CD4-positive, alpha-beta T cell treated with Interleukin-21 for 1 hour (primary cell): Measurements from ENCODE around the gene ZBTB33.

Experiments
- DNase-seq: peaks from one replicate; pipeline ENCODE4 v3.0.0-alpha.2; 2020

ZBTB33 gene

GRCh38 chrX:120250522-120251271 lies at the start of gene ZBTB33:
TSS of gene ZBTB33 (plus strand) at chrX:120250812. CDS start at chrX:120253416, 2,604 bp downstream.
- peak; percentile 86 for DNase-seq

DNA sequence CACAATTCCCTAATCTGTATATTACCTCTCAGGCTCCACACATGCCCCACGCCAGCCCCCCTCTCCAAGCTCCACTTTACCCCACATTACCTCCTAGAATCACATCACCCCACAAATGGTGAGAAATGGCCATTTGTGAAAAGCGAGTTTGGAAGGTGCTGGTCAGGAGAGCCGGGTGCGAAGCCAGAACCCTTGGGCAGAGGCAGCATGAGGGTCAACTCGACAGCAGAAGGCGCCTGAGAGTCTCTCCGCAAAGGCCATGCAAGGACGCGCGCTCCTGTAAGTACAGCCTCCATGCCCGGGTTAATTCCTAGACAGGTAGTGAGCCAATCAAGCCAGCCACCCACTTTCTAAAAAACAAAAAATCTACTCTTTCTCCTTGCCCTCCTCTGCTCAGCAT lies 49.8 kb upstream of the ZBTB33 start:
- DNase-seq: no peak

GRCh38 chrX:120205816-120206753 lies 44.5 kb upstream of the ZBTB33 start:
- DNase-seq: no peak

DNA sequence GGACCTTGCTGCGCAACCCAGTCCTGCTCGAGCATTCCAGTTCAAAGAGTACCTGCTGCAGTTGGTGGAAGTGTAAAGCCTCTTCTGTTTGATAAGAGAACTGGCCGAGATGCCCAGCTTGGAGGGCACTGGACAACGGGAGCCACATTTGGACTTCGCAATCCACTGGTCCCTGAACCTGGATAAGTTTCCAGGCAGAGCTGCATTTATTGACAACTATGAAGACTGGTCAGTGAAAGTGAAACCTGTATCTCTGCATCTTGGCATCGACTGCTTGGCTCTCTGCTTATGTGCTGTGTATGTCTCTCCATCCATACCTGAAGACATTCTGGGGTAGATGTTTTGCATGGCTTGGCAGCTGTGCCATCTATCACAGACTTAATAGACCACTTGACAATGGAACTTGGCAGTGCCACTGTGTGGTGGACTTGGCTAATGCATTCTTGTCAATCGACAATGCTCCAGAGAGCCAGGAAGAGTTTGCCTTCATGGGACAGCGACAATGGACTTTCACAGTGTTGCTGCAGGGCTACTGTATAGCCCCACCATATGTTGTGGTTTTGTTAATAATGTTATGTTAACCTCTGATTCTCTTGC lies 43.5 kb upstream of the ZBTB33 start:
- DNase-seq: no peak

- DNase-seq: peak; percentile 57
Observed at GRCh38 chrX:120213438-120214265, 37.0 kb upstream of the ZBTB33 start.

GRCh38 chrX:120223374-120223773 lies 27.2 kb upstream of the ZBTB33 start:
- no peak for DNase-seq

DNA sequence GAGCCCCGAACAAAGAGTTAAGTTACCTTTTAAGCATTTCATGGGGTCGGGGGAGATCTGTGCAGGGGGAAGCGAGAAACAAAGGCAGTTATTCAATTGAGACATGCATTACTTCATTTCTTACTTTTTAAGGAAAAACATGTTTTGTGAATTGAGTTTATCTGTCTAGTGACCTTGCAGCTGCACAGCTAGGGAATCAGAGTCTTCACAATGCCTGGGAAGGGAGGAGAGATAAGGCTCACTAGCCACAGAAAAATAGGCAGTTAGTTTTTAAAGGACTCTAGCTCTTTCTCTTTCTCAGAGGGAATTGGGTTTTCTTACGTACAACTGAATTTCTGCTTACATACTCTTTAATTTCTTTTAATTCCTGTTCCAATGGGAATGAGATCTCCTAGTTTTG lies 26.2 kb upstream of the ZBTB33 start:
- DNase-seq: no peak

GRCh38 chrX:120228187-120228908 lies 22.3 kb upstream of the ZBTB33 start:
- no peak for DNase-seq

DNA sequence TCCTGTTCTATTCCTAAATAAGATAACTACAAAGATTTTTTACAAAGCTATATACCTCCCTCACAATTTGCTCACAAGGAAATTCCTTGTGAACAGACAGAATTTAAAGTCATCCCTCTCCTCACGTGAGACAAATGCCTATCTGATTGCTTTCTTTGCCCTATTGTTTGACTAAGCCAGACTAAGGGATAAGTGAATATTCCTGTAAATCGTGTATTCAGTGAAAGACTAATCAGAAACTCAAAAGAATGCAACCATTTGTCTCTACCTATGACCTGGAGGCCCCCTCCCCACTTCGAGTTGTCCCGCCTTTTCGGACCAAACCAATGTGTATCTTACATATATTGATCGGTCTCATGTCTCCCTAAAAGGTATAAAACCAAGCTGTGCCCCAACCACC lies 15.3 kb upstream of the ZBTB33 start:
- DNase-seq: no peak

DNA sequence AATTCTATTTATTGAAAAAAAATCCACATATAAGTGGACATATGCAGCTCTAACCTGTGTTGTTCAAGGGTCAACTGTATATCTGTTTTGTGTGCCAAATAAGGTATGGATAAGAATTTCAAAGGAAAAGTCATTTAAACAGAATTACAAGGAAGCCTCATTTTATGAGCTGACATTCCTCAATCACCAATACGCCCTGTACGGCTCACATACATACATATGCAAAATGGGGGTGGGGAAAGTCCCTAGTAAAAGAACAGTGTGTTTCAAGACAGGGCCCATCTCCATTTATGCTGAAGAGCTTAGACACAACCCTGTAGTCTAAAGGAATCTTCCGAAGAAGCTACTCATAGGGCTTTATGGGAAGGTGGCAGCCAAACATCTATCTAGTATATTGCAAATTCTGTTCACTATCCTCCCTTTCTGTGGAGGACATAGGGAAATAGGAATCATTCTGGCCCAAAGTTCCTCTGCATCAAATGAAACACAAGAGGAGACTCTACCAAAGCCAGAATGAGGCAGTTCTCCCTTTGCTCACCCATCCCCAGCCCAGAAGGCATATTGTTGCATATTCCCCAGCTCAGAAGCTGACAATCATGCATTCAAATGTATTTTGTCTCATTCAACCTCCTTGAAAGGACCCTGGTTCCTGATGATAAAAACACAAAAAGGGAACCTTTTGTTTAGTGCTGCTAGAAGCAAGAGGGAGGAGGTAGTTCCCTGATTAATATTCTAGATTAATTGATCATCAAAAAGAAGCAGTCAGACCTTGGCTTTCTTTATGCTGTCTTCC lies 13.7 kb upstream of the ZBTB33 start:
- no peak for DNase-seq

GRCh38 chrX:120238933-120239332 lies 11.7 kb upstream of the ZBTB33 start:
- DNase-seq: no peak

- DNase-seq: no peak
Observed at GRCh38 chrX:120242813-120243212, 7.8 kb upstream of the ZBTB33 start.

DNA sequence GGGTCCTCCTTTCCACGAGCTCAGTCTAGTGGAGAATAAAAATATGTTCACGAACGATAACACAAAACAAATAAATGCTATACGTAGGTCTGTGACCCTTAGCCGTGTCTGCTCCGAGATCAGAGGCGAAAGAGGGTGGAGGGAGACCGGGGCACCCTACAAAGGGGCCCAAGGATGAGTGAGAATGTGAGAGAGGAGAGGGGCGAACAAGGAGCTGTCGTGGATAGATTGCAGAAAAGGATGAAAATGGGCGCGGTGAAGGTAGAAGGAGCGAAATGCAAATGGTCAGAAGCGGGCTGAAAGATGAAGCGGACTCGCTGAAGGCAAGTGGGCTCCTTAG lies 6.2 kb upstream of the ZBTB33 start:
- no peak for DNase-seq

DNA sequence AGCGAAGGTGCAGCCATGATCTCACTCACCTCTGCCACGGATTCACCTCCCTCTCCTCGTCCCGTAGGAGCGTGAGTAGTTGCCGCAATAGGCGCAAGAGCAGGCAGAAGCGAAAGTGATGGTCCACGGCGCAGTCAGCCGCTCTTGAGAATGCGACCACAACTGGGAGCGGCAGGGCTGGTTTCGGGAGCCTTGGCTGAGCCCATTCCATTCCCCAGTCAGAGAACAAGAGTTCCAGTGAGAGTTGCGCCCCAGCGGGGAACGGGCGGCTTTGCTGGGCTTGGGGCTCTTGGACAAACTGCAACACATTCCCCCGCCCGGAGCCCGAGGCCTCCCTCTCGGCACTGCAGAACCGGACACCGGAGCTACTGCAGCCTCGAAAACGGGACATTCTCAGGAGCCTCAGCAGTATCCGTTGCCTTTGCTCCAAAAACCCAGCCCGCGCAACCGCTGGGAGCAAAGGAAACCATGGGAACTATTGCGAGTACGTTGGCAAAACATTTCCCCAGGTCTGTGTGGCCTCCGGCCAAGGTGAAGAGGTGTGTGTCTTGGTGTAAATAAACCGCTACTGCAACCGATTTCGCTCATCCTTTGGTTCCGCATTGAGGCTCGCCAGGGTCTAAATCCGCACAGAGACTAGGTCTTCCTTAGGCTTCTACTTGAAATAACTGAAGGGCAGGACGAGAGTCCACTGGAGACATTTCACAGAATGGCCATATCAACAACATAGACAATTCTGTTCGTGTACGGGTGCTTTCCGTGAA lies 5.7 kb upstream of the ZBTB33 start:
- DNase-seq: peak; percentile 71

DNA sequence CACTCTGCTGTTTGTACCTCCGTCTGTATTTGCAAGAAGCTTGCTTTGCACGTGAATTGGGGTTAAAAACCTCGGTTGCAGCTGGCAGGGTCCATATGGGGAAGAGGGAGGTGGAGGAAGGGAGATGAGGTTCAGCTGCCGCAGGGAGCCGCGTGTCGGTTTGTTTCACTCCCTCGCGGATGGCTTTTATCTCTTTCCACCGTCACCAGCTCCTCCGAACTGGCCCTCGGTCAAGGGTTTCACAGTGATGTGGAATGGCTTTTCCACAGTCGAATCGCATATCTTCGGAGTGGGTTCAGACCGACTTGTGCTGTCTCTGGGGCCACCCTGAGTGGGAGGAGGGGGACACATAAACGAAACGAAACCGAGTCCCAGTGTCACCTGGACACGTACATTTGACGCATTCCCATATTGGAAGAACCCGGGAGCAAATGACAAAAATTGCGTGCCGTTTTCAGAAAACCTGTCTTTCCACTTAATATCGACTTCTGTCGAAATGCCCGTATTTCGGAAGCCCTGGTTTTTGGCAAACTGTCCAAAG lies 929 bp downstream of the ZBTB33 start:
- peak; percentile 21 for DNase-seq

DNA sequence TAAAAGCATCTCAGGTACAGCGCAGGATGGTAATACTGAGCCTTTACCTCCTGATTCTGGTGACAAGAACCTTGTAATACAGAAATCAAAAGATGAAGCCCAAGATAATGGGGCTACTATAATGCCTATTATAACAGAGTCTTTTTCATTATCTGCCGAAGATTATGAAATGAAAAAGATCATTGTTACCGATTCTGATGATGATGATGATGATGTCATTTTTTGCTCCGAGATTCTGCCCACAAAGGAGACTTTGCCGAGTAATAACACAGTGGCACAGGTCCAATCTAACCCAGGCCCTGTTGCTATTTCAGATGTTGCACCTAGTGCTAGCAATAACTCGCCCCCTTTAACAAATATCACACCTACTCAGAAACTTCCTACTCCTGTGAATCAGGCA lies 3.2 kb downstream of the ZBTB33 start:
- no peak for DNase-seq

DNA sequence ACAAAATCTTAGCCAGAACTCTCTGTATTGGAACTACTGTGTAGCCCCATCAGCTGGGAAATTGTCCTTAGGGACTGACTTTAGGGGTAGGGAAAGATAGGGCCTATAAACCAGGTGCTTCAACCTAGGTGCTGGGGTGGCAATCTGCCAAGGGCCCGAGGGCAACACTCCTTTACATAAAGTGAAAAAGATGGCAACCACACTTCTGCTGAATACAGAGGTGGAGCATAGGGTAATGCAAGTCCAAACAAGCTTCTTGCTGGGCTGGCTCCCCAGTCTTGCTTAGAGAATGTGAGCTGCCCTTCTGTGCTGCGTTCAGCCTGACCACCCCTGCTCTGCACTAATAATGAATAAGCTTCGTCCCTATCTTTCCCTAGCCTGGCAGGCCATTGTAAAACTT lies 9.8 kb downstream of the ZBTB33 start:
- DNase-seq: no peak

GRCh38 chrX:120262859-120263708 lies 12.5 kb downstream of the ZBTB33 start:
- DNase-seq: no peak

DNA sequence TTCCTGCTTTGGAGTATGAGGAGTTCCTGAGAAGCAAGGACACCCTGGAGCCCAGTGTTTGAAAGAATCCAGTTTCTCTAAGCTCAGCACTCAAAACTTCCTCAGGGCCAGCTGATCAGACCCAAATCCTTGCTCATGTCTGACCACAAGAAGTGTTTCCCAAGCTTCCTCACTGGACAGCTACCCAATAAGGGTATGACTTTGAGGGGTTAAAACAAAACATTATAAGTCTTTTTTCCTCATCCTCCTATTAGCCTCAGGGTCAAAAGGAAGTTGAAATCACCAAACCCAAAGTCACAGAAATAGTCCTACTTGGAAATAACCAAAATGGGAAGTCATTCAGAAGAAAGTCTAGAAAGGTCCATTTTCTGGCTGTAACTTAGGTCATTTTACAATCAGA lies 13.7 kb downstream of the ZBTB33 start:
- no peak for DNase-seq
